ENCODE results near the gene BTBD6.

GRCh38 chr14:105229099-105229655 is 19.2 kb upstream of the BTBD6 start:
- TF ChIP-seq RBBP5 (IDR thresholded peaks at IDR 0.05; ENCODE audit: borderline replicate concordance, insufficient read depth, low read length, poor library complexity, severe bottlenecking) (no peak), FOXJ3 (CRISPR knock-in tag; IDR thresholded peaks at IDR 0.05) (no peak), CTCF (IDR thresholded peaks at IDR 0.05 in 2 of 3, conservative IDR thresholded peaks at IDR 0.05 in 1 of 3; ENCODE audit: insufficient read depth in 2 of 3, low read depth in 1 of 3, low read length in 3 of 3) (no peak), ELF1 (tag; IDR thresholded peaks at IDR 0.05) (no peak), MAZ (CRISPR knock-in tag; conservative IDR thresholded peaks at IDR 0.05 in 1 of 2, IDR thresholded peaks at IDR 0.05 in 1 of 2) (no peak), ESRRB (CRISPR knock-in tag; IDR thresholded peaks at IDR 0.05; ENCODE audit: borderline replicate concordance) (no peak), HLTF (IDR thresholded peaks at IDR 0.05) (no peak), SP1 (CRISPR knock-in tag; IDR thresholded peaks at IDR 0.05) (no peak), MYC (IDR thresholded peaks at IDR 0.05; ENCODE audit: low read depth, low read length) (no peak), MYC (CRISPR knock-in tag; IDR thresholded peaks at IDR 0.05; ENCODE audit: borderline replicate concordance, low read depth) (no peak), TRIM28 (IDR thresholded peaks at IDR 0.05) (no peak), ATF7 (IDR thresholded peaks at IDR 0.05) (no peak), TCF7L2 (IDR thresholded peaks at IDR 0.05; ENCODE audit: low read depth, low read length) (no peak), CHD1 (IDR thresholded peaks at IDR 0.05; ENCODE audit: low read length) (no peak)
- TF ChIP-seq, protein P1, sequence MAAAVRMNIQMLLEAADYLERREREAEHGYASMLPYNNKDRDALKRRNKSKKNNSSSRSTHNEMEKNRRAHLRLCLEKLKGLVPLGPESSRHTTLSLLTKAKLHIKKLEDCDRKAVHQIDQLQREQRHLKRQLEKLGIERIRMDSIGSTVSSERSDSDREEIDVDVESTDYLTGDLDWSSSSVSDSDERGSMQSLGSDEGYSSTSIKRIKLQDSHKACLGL (CRISPR knock-in tag; IDR thresholded peaks at IDR 0.05; ENCODE audit: borderline replicate concordance, poor library complexity, severe bottlenecking), result no peak
